K562 (cell line): Measurements from ENCODE around the gene C4orf50.

Source experiments
- AFF1 ChIP-seq, 2 experiments: fragments of 450-650 bp; IDR thresholded peaks; 2 replicates each; pipeline ENCODE4 v1.6.1; 2018; ENCODE audit warnings: mild to moderate bottlenecking in 2 of 2, low read depth in 1 of 2; ENCODE audit not compliant: partially characterized antibody in 2 of 2
- CTCF ChIP-seq, 3 experiments: IDR thresholded peaks in 2 of 3; conservative IDR thresholded peaks in 1 of 3; 2 replicates each; pipeline ENCODE4 v1.5.1; 2011 to 2012; ENCODE audit warnings: low read length in 3 of 3, mild to moderate bottlenecking in 3 of 3, control low read depth in 2 of 3, improper control_type of control experiment in 1 of 3, inconsistent platforms in 1 of 3, low read depth in 1 of 3, mixed read lengths in 1 of 3, moderate library complexity in 1 of 3; ENCODE audit not compliant: insufficient read depth in 2 of 3
- DPF2 ChIP-seq: fragments of 450-650 bp; IDR thresholded peaks from 2 replicates; pipeline ENCODE4 v1.6.1; 2016
- HMG20B ChIP-seq: fragments of 250-450 bp; sonication (Bioruptor Pico); IDR thresholded peaks from 2 replicates; pipeline ENCODE4 v1.5.0; 2021; ENCODE audit warnings: mild to moderate bottlenecking
- HNRNPLL ChIP-seq: fragments of 200-400 bp; formaldehyde crosslinking; IDR thresholded peaks from 2 replicates; pipeline ENCODE4 v1.6.1; 2017; ENCODE audit warnings: low read length, low read depth, mild to moderate bottlenecking; ENCODE audit not compliant: poor library complexity, severe bottlenecking
- POLR3G ChIP-seq: IDR thresholded peaks from 2 replicates; pipeline ENCODE4 v1.6.1; 2011; ENCODE audit not compliant: insufficient read length, insufficient replicate concordance; ENCODE audit errors: extremely low read depth
- SMC3 ChIP-seq: conservative IDR thresholded peaks from 2 replicates; pipeline ENCODE4 v1.6.1; 2011; ENCODE audit warnings: low read depth, low read length, improper control_type of control experiment; ENCODE audit not compliant: insufficient read depth
- TEAD2 ChIP-seq: fragments of 450-650 bp; IDR thresholded peaks from 2 replicates; pipeline ENCODE4 v1.6.1; 2016; ENCODE audit warnings: missing genetic modification characterization, control low read depth, missing compliant biosample characterization
- YY1 ChIP-seq, 3 experiments: IDR thresholded peaks; 2 replicates each; pipeline ENCODE4 v1.6.1; 2011; ENCODE audit warnings: low read length in 2 of 3, mild to moderate bottlenecking in 2 of 3, moderate library complexity in 2 of 3, borderline replicate concordance in 1 of 3, control low read depth in 1 of 3, low read depth in 1 of 3; ENCODE audit not compliant: insufficient read depth in 3 of 3, insufficient replicate concordance in 2 of 3, control insufficient read depth in 1 of 3, insufficient read length in 1 of 3; ENCODE audit errors: extremely low read depth in 1 of 3
- TF ChIP-seq, protein P1 (sequence below), 2 experiments: fragments of 250-450 bp in 1 of 2; fragments of 450-650 bp in 1 of 2; sonication (Bioruptor Pico) in 1 of 2; IDR thresholded peaks; 2 replicates each; pipeline versions ENCODE4 v1.6.1 to v1.8.0; 2016 to 2021; ENCODE audit warnings: mild to moderate bottlenecking in 2 of 2, moderate library complexity in 2 of 2, missing compliant biosample characterization in 1 of 2, missing genetic modification characterization in 1 of 2

DNA sequence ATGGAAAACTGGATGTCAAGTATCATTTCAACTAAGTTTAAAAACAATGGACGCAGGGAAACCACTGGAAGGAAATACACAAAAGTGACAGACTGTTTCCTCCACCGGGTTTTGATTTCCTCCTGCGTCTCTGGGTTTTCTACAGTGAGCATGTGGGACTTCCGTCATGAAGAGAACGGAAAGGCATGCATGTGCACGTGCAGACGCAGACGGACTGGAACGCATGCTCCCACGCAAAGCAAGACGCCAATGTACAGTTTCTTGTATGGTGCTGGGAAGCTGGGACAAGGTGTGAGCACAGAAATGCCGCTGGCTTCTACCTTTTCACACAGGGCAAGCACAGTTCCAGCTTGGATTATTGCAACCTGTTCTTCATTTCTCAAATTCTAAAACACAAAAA, 30.3 kb upstream of the C4orf50 start:
- no peak for TF ChIP-seq CTCF (IDR thresholded peaks at IDR 0.05 in 2 of 3, conservative IDR thresholded peaks at IDR 0.05 in 1 of 3; ENCODE audit: insufficient read depth in 2 of 3, low read depth in 1 of 3, low read length in 3 of 3)
- TF ChIP-seq HMG20B (CRISPR knock-in tag), result no peak
- no peak for TF ChIP-seq YY1 (IDR thresholded peaks at IDR 0.05; ENCODE audit: borderline replicate concordance in 1 of 3, control insufficient read depth in 1 of 3, extremely low read depth in 1 of 3, insufficient read depth in 3 of 3, insufficient read length in 1 of 3, insufficient replicate concordance in 2 of 3, low read depth in 1 of 3, low read length in 2 of 3)
- no peak for TF ChIP-seq AFF1 (IDR thresholded peaks at IDR 0.05; ENCODE audit: low read depth in 1 of 2, partially characterized antibody in 2 of 2)
- TF ChIP-seq, protein P1, sequence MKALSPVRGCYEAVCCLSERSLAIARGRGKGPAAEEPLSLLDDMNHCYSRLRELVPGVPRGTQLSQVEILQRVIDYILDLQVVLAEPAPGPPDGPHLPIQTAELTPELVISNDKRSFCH (CRISPR knock-in tag; IDR thresholded peaks at IDR 0.05), result no peak
- TF ChIP-seq, protein P1 (tag; IDR thresholded peaks at IDR 0.05), result no peak
- no peak for TF ChIP-seq SMC3
- no peak for TF ChIP-seq DPF2
- no peak for TF ChIP-seq TEAD2 (tag)
- TF ChIP-seq HNRNPLL, result no peak
- no peak for TF ChIP-seq POLR3G
